ENCODE measurements around the gene CLEC4F.
"Not testable (repeated sequence)": the region's sequence is repeated elsewhere in the genome, so short reads cannot be mapped to it uniquely, and the experiment has no call there.

The CLEC4F gene

DNA sequence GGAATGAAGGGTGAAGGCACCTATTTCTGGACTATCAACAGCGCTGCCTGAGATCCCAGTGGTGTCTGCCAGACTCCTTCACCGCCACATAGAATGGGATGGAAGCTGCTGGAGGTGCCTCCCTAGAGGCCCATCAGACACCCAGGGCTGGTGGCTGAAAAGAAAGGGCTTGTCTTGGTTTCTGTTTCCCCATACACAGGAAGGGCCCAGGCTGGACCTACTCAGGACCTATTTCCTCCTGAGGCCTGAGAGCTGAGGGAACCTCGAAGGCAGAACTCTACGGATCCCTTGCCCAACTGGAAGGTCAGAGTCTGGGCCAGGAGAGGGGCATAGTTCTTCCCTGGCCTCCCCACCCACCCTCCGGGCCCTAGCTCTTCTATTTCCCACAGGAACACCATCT lies 2.9 kb upstream of the CLEC4F start:
- peak; percentile 33 for DNase-seq

DNA sequence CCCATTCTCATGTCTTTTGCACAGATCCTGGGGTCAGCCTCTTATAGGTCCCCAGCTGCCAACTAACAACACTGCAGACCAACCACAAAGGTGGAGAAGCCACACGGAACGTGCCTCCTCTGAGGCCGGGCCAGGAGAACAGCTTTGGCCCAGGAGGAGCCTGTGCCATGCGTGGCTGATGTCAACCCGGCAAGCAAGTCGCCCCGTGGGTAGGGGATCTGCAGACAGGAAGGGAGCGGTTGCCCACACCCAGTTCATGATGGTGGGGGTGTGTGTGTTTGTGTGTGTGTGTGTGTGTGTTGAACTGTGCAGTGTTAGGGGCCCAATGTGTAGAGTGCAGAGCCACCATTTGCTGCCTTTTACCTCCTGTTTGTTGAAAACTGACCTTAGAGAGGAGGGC lies 2.4 kb upstream of the CLEC4F start:
- peak; percentile 35 for DNase-seq

DNA sequence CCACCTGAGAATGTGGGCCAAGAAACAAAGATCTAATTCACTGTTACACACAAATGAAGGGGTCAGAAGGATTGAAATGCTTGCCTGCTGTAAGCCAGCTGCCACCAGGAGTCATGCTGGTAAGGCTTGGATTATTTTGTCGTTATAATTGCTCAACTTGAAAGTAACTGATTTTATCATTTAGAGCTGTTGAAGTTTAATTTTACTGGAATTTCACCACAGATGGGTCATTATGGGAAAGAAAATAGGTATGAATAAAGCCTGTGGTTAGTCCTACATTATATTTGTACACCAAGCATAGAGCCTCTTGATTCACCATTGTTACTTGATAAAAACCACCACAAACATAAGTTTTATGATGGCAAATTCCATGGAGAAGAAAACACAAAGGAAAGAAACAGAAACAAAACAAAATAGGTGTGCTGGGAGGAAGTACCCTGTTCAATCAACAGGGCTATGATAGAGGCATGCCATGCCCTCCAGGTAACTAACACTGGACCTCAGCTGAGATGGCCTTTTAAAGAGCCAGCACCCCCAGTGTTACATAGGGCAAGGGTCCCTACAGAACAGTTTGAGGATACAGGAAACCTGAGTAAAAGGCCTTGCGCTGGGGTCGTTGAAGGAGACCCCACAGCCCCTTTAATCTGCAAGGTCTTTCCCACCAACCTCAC lies 3.0 kb downstream of the CLEC4F start:
- DNase-seq: no peak

DNA sequence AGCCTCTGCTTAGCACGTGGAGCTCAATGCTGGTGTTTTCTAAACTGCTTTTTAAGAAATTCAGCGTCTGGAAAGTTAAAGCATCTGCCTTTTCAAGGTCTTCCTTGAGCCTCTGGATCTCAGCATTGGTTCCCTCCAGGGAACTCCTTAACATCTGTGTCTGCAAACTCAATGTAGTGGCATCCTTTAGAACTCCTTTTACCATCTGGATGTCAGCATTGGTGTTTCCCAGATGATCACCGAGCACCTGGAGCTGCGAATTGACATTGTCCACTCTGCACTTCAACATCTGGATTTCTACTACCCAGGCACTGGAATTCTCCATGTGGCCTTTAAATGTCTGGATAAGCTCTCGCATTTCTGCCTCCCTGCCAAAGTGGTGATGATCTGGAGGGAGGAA lies 3.7 kb downstream of the CLEC4F start:
- DNase-seq: no peak

DNA sequence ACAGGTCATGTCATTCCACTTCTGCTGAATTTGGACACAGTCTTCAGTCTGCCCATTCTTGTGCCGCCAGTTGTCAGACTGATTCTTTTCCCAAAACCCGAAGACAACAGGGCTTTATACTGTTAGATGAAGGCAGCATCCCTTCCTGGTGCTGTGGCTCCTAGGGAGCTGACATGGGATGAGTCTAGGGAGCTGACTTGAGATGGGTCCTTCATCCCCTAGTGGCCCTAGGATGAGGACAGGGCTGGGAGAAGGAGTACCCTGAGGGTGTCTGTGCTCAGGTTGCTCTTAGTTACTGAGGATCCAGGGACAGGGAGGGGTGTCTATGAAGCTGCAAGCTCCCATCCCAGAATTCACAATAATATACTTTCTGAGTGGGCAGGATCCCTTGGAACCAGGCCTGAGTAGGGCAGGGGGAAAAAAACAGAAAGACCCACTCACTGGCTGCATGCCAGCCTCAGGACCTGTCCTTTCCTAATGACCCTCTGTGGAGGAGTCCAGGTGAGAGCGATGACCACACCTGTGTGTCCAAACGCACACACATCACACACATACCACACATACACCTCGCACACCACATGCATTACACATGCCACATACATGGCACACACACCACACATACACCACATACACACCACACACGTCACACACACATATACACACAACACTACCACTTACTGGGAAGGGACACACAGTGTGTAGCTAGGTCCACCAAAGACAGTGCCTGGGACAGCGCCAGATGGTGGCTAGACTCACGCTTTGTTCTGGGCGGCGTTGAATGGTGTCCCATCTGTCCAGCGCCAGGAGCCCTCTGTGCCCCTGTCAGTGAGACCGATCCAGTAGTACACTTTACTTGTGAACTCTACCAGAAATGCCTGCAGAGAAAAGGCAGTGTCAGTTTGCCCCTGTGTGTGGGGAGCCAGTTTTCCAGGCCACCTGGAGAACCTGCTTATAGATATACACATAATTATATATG lies 11.1 kb downstream of the CLEC4F start:
- no peak for DNase-seq

DNA sequence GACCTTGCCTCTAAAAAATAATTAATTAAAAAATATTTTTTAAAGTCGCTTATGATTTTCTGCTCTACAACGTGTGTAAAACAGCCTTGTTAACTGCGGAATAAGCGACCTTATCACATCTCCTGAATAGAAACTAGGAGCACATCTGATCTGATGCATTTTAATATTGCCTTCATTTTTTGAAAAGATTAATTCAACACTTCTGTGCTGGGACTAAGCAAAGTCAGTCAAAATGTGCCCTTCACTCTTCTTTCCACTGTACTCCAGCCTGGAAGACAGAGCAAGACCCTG lies 12.6 kb downstream of the CLEC4F start:
- no peak for DNase-seq

DNA sequence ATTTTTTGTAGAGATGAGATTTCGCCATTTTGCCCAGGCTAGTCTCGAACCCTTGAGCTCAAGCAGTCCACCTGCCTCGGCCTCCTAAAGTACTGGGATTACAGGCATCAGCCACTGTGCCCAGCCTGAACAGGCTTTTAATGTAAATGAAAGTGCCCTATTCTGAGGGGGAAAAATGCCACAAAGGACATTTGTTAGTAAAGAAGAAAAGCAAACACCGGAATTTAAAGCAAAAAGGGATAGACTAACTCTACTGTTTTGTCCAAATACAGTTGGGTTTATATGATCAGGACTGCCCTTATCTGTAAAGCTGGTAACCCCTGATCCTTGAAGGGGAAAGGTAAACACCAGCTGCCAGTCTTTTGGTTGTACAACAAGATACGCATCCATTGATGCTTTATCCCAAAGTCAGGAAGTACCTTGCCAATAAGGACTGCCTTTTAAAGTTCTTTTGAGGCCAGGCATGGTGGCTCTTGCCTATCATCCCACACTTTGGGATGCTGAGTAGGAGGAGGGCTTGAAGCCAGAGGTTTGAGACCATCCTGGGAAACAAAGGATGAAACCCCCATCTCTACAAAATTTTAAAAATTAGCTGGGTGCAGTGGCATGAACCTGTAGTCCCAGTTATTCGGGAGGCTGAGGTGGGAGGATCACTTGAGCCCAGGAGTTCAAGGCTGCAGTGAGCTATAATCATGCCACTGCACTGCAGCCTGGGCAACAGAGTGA lies 13.1 kb downstream of the CLEC4F start:
- no peak for DNase-seq

DNA sequence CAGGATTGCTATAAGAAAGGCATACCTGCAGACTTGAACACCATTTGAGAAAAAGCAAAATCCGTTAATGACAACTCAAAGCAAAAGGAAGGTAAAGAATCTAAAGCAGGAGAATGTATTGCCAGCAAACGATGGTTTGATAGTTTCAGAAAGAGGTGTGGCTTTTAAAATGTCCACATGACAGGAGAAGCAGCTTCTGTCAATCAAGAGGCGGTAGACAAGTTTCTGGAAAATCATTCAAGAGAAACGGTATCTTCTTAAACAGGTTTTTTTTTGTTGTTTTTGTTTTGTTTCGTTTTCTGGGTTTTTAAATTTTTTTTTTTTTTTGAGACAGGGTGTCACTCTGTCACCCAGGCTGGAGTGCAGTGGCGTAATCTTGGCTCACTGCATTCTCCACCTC lies 13.8 kb downstream of the CLEC4F start:
- no peak for DNase-seq

DNA sequence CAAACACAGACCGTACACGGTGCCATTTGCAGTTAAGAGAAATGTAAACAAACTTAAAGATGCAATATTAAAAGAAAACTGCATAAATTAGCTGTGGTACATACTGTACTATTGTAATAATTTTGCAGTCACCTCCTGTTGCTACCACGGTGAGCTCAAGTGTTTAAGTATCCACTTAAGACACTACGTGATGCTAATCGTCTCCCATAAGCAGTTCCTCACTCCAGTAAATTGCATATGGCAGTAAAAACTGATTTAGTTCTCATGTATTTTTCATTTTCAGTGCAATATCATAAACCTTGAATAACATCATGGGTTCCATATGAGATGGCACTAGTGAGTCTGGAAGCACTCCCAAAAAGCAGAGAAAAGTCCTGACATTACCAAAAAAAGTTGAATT lies 14.4 kb downstream of the CLEC4F start:
- DNase-seq: no peak

DNA sequence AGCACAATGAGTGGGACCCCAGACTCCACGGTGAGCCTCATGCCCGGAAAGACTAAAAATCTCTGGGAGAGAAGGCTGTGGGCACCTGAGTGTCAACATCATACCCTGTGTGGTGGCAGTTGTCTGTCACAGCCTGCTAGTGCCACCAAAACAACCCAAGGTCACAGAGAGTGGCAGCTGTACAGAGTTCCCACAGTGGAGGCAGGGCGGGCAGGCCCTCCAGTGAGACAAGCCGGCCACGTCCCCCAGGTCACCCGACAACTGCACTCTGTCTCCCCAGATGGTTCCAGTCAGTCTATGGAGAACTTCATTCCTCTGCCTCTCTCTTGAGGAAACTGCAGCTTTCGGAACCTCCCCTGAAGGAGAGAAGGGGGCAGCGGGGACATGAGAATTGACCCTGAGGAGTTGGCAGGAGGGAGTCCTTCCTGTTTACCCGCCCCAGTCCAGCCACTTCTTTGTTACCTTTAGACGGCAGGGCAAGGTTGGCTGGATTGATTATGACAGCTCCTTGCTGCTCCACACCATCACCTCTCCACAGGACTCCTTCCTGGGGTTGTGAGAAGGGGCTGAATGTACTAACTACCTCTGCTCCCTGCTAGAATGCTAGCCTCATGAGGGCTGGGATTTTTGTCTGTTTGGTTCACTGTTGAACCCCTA lies 18.7 kb downstream of the CLEC4F start:
- DNase-seq: no peak

DNA sequence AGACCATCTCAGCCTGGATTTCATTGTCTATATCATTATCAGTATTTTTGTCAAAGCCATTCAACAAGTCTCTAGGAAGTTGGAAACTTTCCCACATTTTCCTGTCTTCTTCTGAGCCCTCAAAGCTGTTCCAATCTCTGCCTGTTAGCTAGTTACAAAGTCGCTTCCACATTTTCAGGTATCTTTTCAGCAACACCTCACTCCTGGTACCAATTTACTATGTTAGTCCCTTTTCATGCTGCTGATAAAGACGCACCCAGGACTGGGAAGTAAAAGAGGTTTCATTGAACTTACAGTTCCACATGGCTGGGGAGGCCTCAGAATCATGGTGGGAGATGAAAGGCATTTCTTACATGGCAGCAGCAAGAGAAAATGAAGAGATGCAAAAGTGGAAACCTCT lies 20.7 kb downstream of the CLEC4F start:
- no peak for DNase-seq

DNA sequence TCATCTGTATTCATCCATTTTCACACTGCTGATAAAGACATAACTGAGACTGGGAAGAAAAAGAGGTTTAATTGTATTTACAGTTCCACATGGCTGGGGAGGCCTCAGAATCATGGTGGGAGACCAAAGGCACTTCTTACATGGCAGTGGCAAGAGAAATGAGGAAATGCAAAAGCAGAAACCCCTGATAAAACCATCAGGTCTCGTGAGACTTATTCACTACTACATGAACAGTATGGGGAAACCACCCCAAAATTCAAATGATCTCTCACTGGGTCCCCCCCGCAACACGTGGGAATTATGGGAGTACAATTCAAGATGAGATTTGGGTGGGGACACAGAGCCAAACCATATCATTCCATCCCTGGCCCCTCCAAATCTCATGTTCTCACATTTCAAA lies 22.4 kb downstream of the CLEC4F start:
- DNase-seq: not testable (repeated sequence)

DNA sequence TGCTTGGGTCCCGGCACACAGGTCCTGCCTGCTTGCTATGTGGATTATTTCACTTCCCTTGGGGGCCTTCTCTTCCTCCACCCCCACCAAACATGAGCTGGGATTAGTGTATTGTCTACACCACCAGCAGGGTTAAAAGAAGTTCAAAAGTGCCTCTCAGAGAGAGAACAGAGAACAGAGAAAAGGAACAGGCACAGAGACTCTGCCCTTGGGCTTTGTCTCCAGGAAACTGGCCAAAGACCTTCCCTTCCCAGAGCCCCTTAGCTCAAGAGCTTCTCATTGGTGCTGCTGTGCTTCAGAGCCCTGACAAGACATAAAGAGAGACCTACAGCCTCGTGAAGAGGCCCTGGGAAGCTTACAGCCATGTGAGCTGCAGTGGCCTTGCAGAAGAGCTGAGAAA lies 22.9 kb downstream of the CLEC4F start:
- no peak for DNase-seq

DNA sequence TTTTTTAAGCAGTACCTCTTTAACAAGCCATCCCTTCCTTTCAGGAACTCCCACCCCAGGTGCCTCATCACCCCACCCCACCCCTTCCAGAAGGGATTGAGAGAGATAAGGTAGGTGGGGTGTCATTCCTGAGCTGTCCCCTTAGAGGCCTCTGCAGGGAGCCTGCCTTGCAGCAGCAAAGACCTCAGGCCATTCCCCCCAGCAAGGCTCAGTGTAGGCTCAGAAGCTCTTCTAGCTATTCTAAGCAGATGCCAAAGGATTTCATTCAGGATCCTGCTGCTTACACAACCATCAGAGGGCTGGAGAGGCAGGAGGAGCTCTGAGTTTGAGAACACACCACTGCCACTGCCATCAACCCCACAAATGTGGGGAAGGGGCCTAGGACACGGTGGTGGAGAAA lies 24.1 kb downstream of the CLEC4F start:
- DNase-seq: no peak

DNA sequence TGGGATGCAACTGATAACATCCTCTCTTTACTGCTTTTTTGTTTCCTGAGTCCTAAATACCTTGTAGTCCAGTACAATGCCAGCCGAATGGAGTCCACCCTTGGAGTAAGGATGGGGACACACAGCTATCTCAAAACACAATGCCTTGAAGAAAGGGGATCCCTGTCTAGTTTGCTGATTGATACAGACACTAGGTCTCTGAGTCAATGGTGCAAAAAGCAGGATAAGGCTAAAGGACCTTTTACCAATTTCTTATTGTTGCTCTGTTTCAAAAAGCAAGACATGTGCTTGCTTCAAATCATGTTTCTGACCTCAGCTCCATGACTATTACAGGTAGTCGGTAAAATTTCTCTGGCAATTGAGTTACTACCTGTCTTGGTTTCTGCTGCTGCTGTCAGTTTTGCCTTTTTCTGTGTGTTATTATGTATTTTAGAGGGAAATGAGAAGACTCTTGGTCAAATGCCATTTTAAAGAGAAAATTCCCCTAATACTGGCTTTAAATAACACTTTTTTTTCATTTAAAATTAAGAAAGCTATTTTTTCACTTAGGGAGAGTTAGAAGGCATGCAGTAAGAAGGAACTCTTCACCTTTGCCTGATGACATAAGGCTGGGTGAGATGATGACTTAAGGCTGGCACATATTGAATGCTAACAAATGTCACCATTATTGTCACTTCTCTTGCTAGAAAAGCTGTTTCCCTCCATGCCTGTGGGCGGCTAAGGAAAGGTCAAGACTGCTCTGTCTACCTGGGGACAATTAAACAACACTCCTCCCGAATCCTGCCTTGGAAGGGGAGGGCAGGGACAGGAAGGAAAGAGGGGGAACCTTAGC lies 25.0 kb downstream of the CLEC4F start:
- no peak for DNase-seq

DNA sequence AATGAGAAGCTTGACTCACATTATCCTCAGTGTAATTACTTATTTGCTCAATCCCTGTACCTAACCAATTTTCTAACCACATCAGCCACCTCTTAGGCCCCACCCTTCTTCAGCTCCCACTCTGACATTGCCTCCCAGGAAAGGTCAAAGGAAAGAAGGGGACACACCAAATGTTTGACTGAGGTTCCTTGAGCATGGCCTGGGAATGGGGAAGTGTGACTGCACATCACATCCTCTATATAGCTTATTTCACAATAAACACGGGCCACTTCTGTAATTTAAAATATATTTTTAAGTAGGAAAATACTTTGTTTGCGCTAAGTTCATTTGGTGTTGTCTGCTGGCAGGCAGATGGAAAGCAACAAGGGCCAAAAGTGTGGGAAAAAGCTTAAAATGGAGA lies 26.9 kb downstream of the CLEC4F start:
- no peak for DNase-seq

DNA sequence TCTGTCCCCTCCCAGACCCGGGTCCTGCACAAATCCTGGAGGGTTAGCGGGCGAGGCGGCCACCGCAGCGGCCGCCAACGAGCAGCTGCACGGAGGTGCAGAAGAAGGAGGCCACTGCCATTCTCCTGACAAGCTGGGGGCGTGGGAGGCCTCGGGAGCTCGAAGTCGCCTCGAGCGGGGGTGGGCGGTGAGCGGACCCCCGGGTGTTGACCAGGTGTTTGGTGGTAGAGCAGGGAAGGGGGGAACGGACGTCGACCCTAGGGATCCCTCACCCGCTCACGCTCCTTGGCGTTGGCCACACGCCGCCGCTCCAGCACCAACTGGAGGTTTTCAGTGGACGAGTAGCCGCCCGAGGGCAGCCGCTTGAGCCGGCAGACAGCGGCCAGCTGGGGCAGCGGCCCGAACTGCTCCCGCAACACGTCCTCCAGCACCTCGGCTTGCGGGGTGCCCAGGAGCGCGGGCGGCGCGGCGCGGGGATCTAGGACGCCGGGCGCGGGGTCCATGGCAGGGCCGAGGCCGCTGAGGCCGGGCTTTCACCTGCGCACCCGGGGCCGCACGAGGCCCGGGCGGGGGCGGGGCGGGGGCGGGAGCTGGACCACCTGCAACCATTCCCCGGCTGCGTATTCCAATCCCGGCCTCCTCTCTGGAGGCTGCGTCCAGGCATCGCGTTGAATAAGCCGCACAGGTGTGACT lies 30.1 kb downstream of the CLEC4F start, which contains the start of gene FIGLA:
Gene FIGLA, minus strand, starts transcription at position 508 of the 693 bp plus-strand sequence. Its CDS starts 5 bp downstream, at position 503.
- peak; percentile 66 for DNase-seq

DNA sequence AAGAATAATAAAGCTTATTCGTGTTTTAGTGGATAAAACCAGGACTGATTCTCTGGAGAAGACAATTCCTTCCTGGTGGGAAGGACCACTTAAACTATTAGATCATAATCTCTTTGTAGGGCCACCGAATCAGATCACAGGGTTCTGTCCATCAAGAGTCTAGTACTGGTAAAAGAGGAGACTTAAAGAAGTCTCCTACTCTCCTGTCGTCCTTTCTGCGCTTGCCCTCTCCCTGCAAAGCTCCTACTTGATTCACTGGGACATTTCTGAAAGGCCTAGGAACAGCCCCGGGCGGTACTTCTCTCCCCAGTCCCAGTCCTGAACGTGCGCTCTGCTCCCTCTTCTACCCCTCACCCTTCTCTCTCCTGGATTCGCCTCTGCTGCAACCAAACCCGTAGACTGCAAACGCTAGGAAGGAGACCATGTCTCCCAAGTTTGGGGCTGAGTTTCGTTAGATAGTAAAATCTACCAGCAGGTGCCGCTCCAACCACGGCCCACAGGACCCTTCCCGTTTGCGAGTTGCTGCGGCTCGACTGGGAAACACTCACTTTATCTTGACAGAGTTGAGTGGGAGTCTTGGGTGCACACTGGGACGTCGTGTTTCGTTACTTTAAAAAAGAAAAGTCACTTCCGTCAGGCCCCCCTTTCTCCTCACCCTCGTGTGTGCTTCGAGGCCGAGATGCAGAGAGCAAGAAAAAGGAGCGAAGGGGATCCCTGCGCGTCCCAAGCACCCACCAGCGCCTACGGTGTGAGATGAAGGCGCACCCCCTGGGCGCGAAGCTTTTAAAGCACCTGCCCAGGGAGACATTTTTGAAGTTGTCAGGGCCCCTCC lies 30.9 kb downstream of the CLEC4F start:
- peak; percentile 90 for DNase-seq

DNA sequence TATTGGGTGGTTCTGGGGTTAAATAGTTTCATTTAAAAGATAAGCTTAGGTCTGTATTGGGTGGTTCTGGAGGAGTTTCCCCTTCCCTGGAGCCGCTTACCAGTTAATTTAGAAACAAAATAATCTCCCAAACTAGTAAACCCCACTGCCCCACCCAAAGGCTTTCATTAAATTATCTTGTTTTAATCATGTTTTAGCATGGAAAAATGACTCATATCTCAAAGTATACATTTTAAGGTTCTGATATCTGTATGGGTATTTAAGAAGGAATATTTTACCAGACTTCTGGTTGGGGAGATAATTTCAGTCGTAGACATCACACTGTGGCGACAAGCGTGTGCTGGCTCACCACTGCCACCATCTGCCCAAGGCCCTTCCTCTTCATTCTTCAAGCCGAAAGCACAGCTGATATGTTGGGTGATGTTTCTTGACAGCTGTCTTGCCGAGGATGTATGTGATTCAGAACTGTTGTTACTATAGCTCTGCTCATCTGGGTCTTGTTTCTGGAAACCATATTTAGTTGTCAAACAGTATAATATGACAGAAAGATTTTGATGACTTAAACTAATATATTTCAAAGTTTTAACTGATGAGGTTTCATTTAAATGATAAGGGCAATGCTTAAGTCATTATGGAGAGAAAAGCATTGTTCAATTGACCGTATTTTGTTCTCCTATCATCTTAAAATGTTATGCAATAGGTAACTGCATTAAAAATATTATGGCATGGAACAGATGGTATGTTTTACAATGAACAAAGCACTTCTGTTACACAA lies 35.1 kb downstream of the CLEC4F start:
- DNase-seq: peak; percentile 70

DNA sequence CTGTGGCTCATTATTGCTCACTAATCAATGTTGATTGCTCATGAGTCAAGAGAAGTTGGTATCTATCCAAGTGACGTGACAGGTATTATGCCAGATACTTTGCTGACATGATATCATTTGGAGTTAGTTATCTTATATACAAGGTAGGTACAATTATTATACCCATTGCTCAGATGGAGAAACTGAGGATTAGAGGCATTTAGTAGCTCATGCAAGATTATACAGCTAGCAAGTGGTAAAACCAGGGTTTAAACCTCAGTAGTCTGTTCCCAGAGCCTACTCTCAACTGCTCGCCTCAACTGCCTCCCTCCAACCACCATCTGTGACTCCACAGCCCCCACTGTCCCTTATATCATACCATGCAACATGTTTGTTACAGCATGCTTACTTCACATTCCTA lies 36.1 kb downstream of the CLEC4F start:
- no peak for DNase-seq
